Measurements from ENCODE around the gene ZMIZ1.

ZMIZ1 gene

GRCh38 chr10:79324032-79324695, 255.4 kb downstream of the ZMIZ1 start:
- no peak overlapping the region for H3K4me3 ChIP-seq (ENCODE audit: low read depth in 1 of 2, low read length in 1 of 2)
- no peaks in the 10 kb centered on the region for H3K27me3 ChIP-seq
- H3K27ac ChIP-seq = peak overlapping the region; percentile 81
- H3K4me1 ChIP-seq (ENCODE audit: control insufficient read depth in 1 of 2, insufficient read depth in 1 of 2, low read depth in 1 of 2, low read length in 1 of 2) = peaks cover 47 to 49% of the 10 kb centered on the region in 2 experiments
- no peak for TF ChIP-seq CTCF (IDR thresholded peaks at IDR 0.05)
- no peaks in the 10 kb centered on the region for H3K36me3 ChIP-seq
- H3K9me3 ChIP-seq = no peaks in the 10 kb centered on the region

- no peak for TF ChIP-seq CTCF (IDR thresholded peaks at IDR 0.05)
- no peaks in the 10 kb centered on the region for H3K27me3 ChIP-seq
- no peaks in the 10 kb centered on the region for H3K36me3 ChIP-seq
- H3K4me1 ChIP-seq (ENCODE audit: control insufficient read depth in 1 of 2, insufficient read depth in 1 of 2, low read depth in 1 of 2, low read length in 1 of 2) = peaks cover 29 to 30% of the 10 kb centered on the region in 2 experiments
- no peak overlapping the region for H3K27ac ChIP-seq
- H3K9me3 ChIP-seq = no peaks in the 10 kb centered on the region
- H3K4me3 ChIP-seq (ENCODE audit: low read depth in 1 of 2, low read length in 1 of 2) = no peak overlapping the region
These were observed 257.8 kb downstream of the ZMIZ1 start for GRCh38 chr10:79326361-79327089.

- no peaks in the 10 kb centered on the region for H3K36me3 ChIP-seq
- no peaks in the 10 kb centered on the region for H3K9me3 ChIP-seq
- TF ChIP-seq CTCF (IDR thresholded peaks at IDR 0.05) = no peak
- H3K27me3 ChIP-seq = no peaks in the 10 kb centered on the region
- no peak overlapping the region for H3K4me3 ChIP-seq (ENCODE audit: low read depth in 1 of 2, low read length in 1 of 2)
- peaks cover 29 to 30% of the 10 kb centered on the region in 2 experiments for H3K4me1 ChIP-seq (ENCODE audit: control insufficient read depth in 1 of 2, insufficient read depth in 1 of 2, low read depth in 1 of 2, low read length in 1 of 2)
- no peak overlapping the region for H3K27ac ChIP-seq
These were observed 258.3 kb downstream of the ZMIZ1 start for GRCh38 chr10:79327090-79327457.

- H3K9me3 ChIP-seq = no peaks in the 10 kb centered on the region
- H3K4me3 ChIP-seq (ENCODE audit: low read depth in 1 of 2, low read length in 1 of 2) = no peak overlapping the region
- H3K27me3 ChIP-seq = no peaks in the 10 kb centered on the region
- peaks cover 19% of the 10 kb centered on the region in 2 experiments for H3K4me1 ChIP-seq (ENCODE audit: control insufficient read depth in 1 of 2, insufficient read depth in 1 of 2, low read depth in 1 of 2, low read length in 1 of 2)
- H3K27ac ChIP-seq = no peak overlapping the region
- TF ChIP-seq CTCF (IDR thresholded peaks at IDR 0.05) = no peak
- no peaks in the 10 kb centered on the region for H3K36me3 ChIP-seq
These were observed 259.5 kb downstream of the ZMIZ1 start for GRCh38 chr10:79328147-79328701.

- TF ChIP-seq CTCF (IDR thresholded peaks at IDR 0.05) = no peak
- H3K9me3 ChIP-seq = no peaks in the 10 kb centered on the region
- peaks cover 12 to 13% of the 10 kb centered on the region in 2 experiments for H3K4me1 ChIP-seq (ENCODE audit: control insufficient read depth in 1 of 2, insufficient read depth in 1 of 2, low read depth in 1 of 2, low read length in 1 of 2)
- H3K4me3 ChIP-seq (ENCODE audit: low read depth in 1 of 2, low read length in 1 of 2) = no peak overlapping the region
- H3K27me3 ChIP-seq = no peaks in the 10 kb centered on the region
- H3K27ac ChIP-seq = no peak overlapping the region
- no peaks in the 10 kb centered on the region for H3K36me3 ChIP-seq
These were observed 260.2 kb downstream of the ZMIZ1 start for GRCh38 chr10:79328737-79329504.

Data from neutrophil (primary cell).